HG02938 (cell line): ENCODE measurements around the gene DMP1.
"Not testable (repeated sequence)": the region's sequence is repeated elsewhere in the genome, so short reads cannot be mapped to it uniquely, and the experiment has no call there.

Experiments used
- ATAC-seq: cut with Tn5 transposase; IDR thresholded peaks from one replicate; pipeline ENCODE4 v1.9.1; 2021; ENCODE audit warnings: mild to moderate bottlenecking, moderate library complexity; ENCODE audit not compliant: unreplicated experiment

Gene DMP1

DNA sequence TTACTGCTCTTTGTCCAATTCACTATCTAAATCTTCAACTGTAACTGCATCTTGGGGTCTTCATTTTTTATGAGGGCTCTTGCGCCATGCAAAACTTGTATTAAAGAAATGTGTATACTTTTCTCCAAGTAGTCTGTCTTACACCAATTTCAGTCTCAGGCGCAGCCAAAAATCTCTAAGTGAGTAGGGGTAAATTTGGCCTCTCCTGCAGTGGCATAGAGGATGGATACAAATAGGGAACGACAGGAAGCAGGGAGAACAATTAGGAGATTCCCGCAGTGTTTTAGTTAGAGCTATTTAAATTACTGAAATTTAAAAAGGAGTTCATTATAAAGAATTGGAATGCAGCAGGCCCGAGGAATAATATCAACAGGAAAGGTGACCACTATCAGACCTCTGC lies 30.2 kb downstream of the DMP1 start:
- ATAC-seq = no peak

DNA sequence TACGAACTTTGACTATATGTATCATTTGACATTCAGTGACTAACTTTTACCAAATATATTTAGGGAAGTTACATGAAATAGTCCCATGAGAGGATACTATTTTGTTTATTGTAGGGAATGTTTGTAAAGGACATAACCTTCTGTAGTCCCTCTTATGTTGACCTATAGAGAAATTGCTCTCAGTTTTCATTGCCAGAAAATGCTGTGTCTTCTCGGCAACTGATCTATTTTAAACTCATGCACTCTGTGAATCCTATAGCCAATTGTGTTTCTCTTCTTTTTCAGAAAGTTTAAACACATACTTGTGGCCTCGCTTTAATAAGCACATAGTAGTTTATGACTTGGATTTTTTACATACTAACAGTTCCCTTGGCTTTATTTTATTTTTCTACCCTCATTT lies 38.2 kb downstream of the DMP1 start:
- ATAC-seq = no peak

DNA sequence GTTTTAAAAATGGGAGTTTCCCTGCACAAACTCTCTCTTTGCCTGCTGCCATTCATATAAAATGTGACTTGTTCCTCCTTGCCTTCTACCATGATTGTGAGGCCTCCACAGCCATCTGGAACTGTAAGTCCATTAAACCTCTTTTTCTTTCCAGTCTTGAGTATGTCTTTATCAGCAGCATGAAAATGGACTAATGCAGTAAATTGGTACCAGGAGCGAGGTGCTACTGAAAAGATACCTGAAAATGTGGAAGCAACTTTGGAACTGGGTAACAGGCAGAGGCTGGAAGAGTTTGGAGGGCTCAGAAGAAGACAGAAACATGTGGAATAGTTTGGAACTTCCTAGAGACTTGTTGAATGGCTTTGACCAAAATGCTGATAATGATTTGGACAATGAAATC lies 40.9 kb downstream of the DMP1 start:
- ATAC-seq = not testable (repeated sequence)

DNA sequence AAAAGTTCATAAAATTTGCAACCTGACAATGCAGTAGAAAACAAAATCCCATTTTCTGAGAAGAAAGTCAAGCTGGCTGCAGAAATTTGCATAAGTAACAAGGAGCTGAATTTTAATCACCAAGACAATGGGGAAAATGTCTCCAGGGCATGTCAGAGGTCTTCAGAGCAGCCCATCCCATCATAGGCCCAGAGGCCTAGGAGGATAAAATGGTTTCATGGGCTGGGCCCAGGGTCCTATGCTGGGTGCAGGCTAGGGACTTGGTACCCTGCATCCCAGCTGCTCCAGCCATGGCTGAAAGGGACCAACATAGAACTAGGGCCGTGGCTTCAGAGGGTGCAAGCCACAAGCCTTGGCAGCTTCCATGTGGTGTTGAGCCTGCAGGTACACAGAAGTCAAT lies 42.0 kb downstream of the DMP1 start:
- ATAC-seq = not testable (repeated sequence)

DNA sequence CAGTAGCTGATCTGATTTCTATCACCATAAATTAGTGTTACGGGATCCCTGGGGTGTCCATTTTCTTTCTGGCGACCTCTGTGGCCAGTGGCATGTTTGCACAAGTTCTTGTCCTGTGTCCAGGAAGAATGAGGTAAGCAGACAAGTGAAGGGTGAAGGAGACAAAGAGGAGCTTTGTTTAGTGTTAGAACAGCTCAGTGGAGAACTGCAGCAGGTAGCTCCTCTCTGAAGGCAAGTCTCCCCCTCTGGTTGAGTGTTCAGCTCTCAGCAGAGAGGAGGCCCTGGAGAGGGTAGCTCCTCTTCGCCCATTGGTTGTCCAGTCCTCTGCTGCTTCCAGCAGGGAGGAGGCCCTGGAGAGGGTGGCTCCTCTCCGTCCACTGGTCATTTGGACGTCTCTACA lies 47.2 kb downstream of the DMP1 start:
- ATAC-seq = no peak

DNA sequence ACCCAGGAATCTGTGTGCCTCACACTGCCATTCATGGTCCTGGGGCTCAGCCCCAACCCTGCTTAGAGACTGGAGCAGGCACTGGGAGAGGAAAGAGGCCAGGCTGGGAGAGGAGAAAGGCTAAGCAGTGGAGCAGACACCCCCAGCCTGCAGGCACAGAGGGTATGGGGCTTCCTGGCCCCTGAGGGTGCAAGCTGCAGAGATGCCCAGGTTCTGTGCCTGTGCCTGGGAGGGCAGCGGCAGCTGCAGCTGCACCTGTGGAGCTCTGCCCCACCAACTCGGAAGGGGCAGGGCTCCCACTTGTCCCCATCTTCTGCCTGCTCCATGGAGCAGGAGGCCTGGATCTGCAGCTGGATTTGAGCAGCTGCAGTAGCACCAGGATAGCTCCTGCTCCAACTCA lies 47.9 kb downstream of the DMP1 start:
- ATAC-seq = no peak

DNA sequence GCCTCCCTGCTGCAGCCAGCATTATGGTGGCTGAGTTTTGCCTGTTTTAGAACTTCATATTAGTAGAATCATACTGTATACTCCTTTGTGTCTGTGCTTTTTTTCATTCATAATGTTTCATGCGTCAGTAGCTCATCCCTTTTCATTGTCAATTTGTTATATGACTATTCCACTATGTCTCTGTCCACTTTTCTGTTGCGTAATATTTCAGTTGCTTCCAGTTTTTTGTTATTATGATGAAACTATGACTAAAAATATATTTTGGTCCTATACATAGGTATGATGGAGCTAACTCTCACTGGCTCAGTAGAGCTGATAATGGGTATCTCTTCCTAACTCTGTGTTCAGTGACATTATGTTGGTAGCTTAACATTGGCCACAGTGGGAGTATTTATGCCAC lies 48.3 kb downstream of the DMP1 start:
- ATAC-seq = no peak

DNA sequence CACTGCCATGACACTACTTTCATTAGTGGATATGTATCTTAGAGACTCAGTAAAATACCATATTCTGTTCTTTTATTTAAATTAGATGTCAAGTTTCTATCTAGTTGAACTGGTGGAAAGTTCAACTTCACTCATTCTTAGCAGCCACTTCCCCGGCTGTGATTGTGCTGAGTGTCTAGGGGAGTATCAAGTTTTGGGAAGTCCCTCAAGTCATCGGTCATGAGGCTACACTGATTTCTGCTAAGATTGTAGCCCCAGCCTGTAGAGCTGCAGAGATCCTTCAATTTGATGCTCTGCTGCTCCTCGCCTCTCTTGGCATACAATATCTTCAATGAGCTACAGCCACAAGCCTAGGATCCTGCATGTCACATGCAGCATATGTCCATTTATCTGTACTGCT lies 53.9 kb downstream of the DMP1 start:
- no peak for ATAC-seq

DNA sequence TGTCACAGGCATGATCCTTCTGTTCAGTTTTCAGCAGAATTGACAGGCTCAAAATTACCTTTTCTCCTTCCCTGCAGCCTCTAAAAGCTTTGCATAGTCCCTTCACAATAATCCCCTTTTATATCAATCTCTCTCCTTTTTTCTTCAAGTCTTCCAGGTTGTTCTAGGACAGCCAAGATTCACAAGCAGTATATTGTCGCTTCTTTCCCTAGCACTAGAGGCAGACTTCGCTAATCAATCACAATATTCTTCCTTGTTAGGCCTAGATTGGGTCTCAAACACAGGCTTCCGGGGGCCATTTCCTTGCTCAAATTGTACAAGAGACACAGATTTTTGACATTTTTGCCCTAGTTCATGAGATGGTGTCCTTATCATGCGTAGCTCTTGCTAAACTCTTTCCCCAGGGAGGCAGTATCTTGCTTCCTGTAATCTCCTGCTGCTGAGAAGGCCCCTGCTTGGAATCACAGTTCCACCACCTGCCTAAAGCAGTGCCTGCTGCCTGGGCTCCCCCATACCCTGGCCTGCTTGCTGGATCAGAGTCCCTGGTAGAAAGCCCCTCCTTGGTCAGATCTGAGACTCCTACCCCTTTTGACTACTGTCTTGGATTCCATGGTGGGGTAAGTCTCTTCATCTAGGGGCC lies 57.3 kb downstream of the DMP1 start:
- ATAC-seq = no peak
